Naive thymus-derived CD4-positive, alpha-beta T cell (primary cell): ENCODE results near the gene LRRC61. TPM values are rescaled to one million over a fixed set of nuclear protein-coding genes. Genes with fewer than 3 reads are reported as not detected.
"Not testable (repeated sequence)": the region's sequence is repeated elsewhere in the genome, so short reads cannot be mapped to it uniquely, and the experiment has no call there.

ENCODE experiments used
- ATAC-seq: fragments of 150-1000 bp; cut with Tn5 transposase; 2 replicates; pipeline ENCODE4 v1.10.0; 2021; ENCODE audit warnings: mild to moderate bottlenecking, moderate library complexity
- CTCF ChIA-PET: fragments of 350-600 bp; sonication (Branson Sonifier 250); formaldehyde crosslinking; loops from one replicate; lab custom pipeline; 2021; ENCODE audit warnings: antibody characterized with exemption; lab: Charles Lee
- POLR2A ChIA-PET: fragments of 350-600 bp; sonication (Branson Sonifier 250); formaldehyde crosslinking; loops from one replicate; lab custom pipeline; 2021; ENCODE audit warnings: antibody characterized with exemption, inconsistent platforms; lab: Charles Lee
- DNase-seq, 9 donors: peaks; one replicate each; pipeline versions ENCODE4 v3.0.0 to v3.0.0-alpha.2; 2020 to 2022; ENCODE audit warnings: mixed read lengths in 1 of 9
- H3K27ac ChIP-seq: one replicate; pipeline ENCODE4 v1.7.0; 2013; ENCODE audit warnings: mild to moderate bottlenecking, low read depth, low read length, moderate library complexity
- H3K27me3 ChIP-seq, 2 donors: one replicate each; pipeline ENCODE4 v1.7.0; 2013; ENCODE audit warnings: low read length in 2 of 2, mild to moderate bottlenecking in 2 of 2, moderate library complexity in 2 of 2; ENCODE audit not compliant: control insufficient read depth in 2 of 2, insufficient read depth in 2 of 2
- H3K36me3 ChIP-seq, 3 experiments: 1 replicate in 2 of 3; 2 replicates in 1 of 3; pipeline ENCODE4 v1.7.0; 2013; ENCODE audit warnings: low read length in 3 of 3, mild to moderate bottlenecking in 3 of 3, moderate library complexity in 1 of 3; ENCODE audit not compliant: insufficient read depth in 3 of 3, control insufficient read depth in 2 of 3
- H3K4me1 ChIP-seq, 2 donors: one replicate each; pipeline ENCODE4 v1.7.0; 2013; ENCODE audit warnings: low read length in 2 of 2, mild to moderate bottlenecking in 2 of 2, moderate library complexity in 1 of 2; ENCODE audit not compliant: control insufficient read depth in 2 of 2, insufficient read depth in 2 of 2
- H3K4me3 ChIP-seq: 2 replicates; pipeline ENCODE4 v1.7.0; 2013; ENCODE audit warnings: mild to moderate bottlenecking, low read length
- H3K9me3 ChIP-seq, 3 experiments: 1 replicate in 2 of 3; 2 replicates in 1 of 3; pipeline ENCODE4 v1.7.0; 2013; ENCODE audit warnings: low read length in 3 of 3; ENCODE audit not compliant: control insufficient read depth in 2 of 3
- H3K27ac Mint-ChIP-seq, 9 donors: one replicate each; pipeline ENCODE4 v1.8.0; 2020 to 2022; ENCODE audit warnings: mixed read lengths in 9 of 9, mild to moderate bottlenecking in 8 of 9, moderate library complexity in 5 of 9, inconsistent platforms in 2 of 9
- H3K27me3 Mint-ChIP-seq, 5 donors: one replicate each; pipeline ENCODE4 v1.8.0; 2021 to 2022; ENCODE audit warnings: mixed read lengths in 5 of 5, mild to moderate bottlenecking in 1 of 5
- H3K36me3 Mint-ChIP-seq, 5 donors: one replicate each; pipeline ENCODE4 v1.8.0; 2020 to 2022; ENCODE audit warnings: mixed read lengths in 5 of 5, mild to moderate bottlenecking in 3 of 5, inconsistent platforms in 1 of 5
- H3K4me1 Mint-ChIP-seq, 7 donors: one replicate each; pipeline ENCODE4 v1.8.0; 2020 to 2022; ENCODE audit warnings: mixed read lengths in 7 of 7, mild to moderate bottlenecking in 3 of 7, inconsistent platforms in 1 of 7
- H3K4me3 Mint-ChIP-seq, 10 donors: one replicate each; pipeline ENCODE4 v1.8.0; 2020 to 2022; ENCODE audit warnings: mild to moderate bottlenecking in 10 of 10, mixed read lengths in 10 of 10, moderate library complexity in 6 of 10, inconsistent platforms in 2 of 10
- H3K9me3 Mint-ChIP-seq, 11 donors: one replicate each; pipeline ENCODE4 v1.8.0; 2020 to 2022; ENCODE audit warnings: mixed read lengths in 11 of 11, mild to moderate bottlenecking in 4 of 11, inconsistent platforms in 1 of 11, moderate library complexity in 1 of 11
- intact Hi-C, 2 donors: fragments of 100-400 bp; cut with micrococcal nuclease; formaldehyde crosslinking; loops; one replicate each; pipeline ENCODE4 v1.15.1; 2023
- polyA plus RNA-seq, 2 donors: library from polyadenylated mRNA; unstranded; fragments of 300-500 nt; fragmentation: Illumina TruSeq; gene quantifications; one replicate each; pipeline ENCODE4 v1.2.3, GENCODE V29; 2021
- total RNA-seq, 6 experiments: library from RNA in 5 of 6; stranded (reverse) in 5 of 6; gene quantifications; 1 replicate in 5 of 6; 2 replicates in 1 of 6; pipeline ENCODE4 v1.2.3 and lab custom pipeline; 2021 to 2026

Gene LRRC61
- total and polyA plus RNA-seq, 7 experiments from 2014 or later: 8.3 to 30.0 (median 13.8) TPM

GRCh38 chr7:150307904-150308303, 15.3 kb upstream of the LRRC61 start:
- H3K4me3 ChIP-seq: no peak overlapping the region
- no peak for ATAC-seq
- no peak overlapping the region for H3K27ac ChIP-seq
- Mint-ChIP-seq H3K4me1 (peaks cover 0 to 13% (median 0%) of the 10 kb centered on the region in 7 donors), H3K27ac (peak overlapping the region in 1 of 9 donors; percentile 59), H3K9me3 (peaks cover 0 to 1% (median 0%) of the 10 kb centered on the region in 11 donors), H3K27me3 (no peaks in the 10 kb centered on the region), H3K4me3 (no peak overlapping the region), H3K36me3 (peaks cover 0 to 3% (median 0%) of the 10 kb centered on the region in 5 donors)
- intact Hi-C loops: no loop called here
- no peaks in the 10 kb centered on the region for H3K36me3 ChIP-seq
- DNase-seq: no peak
- ChIA-PET CTCF (no interaction called here), POLR2A (no interaction called here)
- H3K27me3 ChIP-seq: no peaks in the 10 kb centered on the region
- no peaks in the 10 kb centered on the region for H3K4me1 ChIP-seq
- no peaks in the 10 kb centered on the region for H3K9me3 ChIP-seq

GRCh38 chr7:150308575-150308974, 14.6 kb upstream of the LRRC61 start:
- Histone ChIP-seq H3K9me3 (no peaks in the 10 kb centered on the region), H3K4me1 (no peaks in the 10 kb centered on the region), H3K27ac (no peak overlapping the region), H3K27me3 (no peaks in the 10 kb centered on the region), H3K36me3 (no peaks in the 10 kb centered on the region), H3K4me3 (no peak overlapping the region)
- Mint-ChIP-seq H3K36me3 (peaks cover 0 to 3% (median 0%) of the 10 kb centered on the region in 5 donors), H3K27me3 (no peaks in the 10 kb centered on the region), H3K27ac (peak overlapping the region in 1 of 9 donors; percentile 59), H3K4me3 (no peak overlapping the region), H3K9me3 (peaks cover 0 to 1% (median 0%) of the 10 kb centered on the region in 11 donors), H3K4me1 (peaks cover 0 to 13% (median 0%) of the 10 kb centered on the region in 7 donors)
- DNase-seq: no peak
- POLR2A ChIA-PET: no interaction called here
- intact Hi-C loops: no loop called here
- no peak for ATAC-seq
- CTCF ChIA-PET: no interaction called here

GRCh38 chr7:150311146-150311545, 12.0 kb upstream of the LRRC61 start:
- ChIA-PET CTCF (no interaction called here), POLR2A (no interaction called here)
- Histone ChIP-seq H3K9me3 (no peaks in the 10 kb centered on the region), H3K27me3 (no peaks in the 10 kb centered on the region), H3K36me3 (no peaks in the 10 kb centered on the region), H3K27ac (no peak overlapping the region), H3K4me3 (no peak overlapping the region), H3K4me1 (no peaks in the 10 kb centered on the region)
- Mint-ChIP-seq H3K4me1 (peaks cover 0 to 15% (median 0%) of the 10 kb centered on the region in 7 donors), H3K27ac (no peak overlapping the region), H3K36me3 (peaks cover 0 to 4% (median 2%) of the 10 kb centered on the region in 5 donors), H3K27me3 (no peaks in the 10 kb centered on the region), H3K9me3 (peaks cover 0 to 1% (median 0%) of the 10 kb centered on the region in 11 donors), H3K4me3 (no peak overlapping the region)
- ATAC-seq (no peak), DNase-seq (no peak)
- intact Hi-C loops: no loop called here

GRCh38 chr7:150311711-150312110, 11.4 kb upstream of the LRRC61 start:
- no peaks in the 10 kb centered on the region for H3K4me1 ChIP-seq
- Mint-ChIP-seq H3K27ac (no peak overlapping the region), H3K4me1 (peaks cover 0 to 15% (median 0%) of the 10 kb centered on the region in 7 donors), H3K4me3 (no peak overlapping the region), H3K27me3 (no peaks in the 10 kb centered on the region), H3K36me3 (peaks cover 0 to 4% (median 2%) of the 10 kb centered on the region in 5 donors), H3K9me3 (peaks cover 0 to 1% (median 0%) of the 10 kb centered on the region in 11 donors)
- no peaks in the 10 kb centered on the region for H3K9me3 ChIP-seq
- ATAC-seq (no peak), DNase-seq (no peak)
- no peak overlapping the region for H3K27ac ChIP-seq
- H3K36me3 ChIP-seq: no peaks in the 10 kb centered on the region
- H3K27me3 ChIP-seq: no peaks in the 10 kb centered on the region
- no peak overlapping the region for H3K4me3 ChIP-seq
- ChIA-PET POLR2A (interaction anchor here (1.9 kb wide), 1 partner anchor 12 kb away, joined by 5 read pairs; the partner anchor contains the start of genes ACTR3C and LRRC61), CTCF (no interaction called here)
- intact Hi-C loops: no loop called here

GRCh38 chr7:150312649-150313366, 10.3 kb upstream of the LRRC61 start:
- CTCF ChIA-PET, H3K27me3 ChIP-seq, H3K9me3 Mint-ChIP-seq, ATAC-seq, H3K4me1 ChIP-seq, H3K4me3 ChIP-seq, H3K27me3 Mint-ChIP-seq, H3K27ac Mint-ChIP-seq, H3K9me3 ChIP-seq, intact Hi-C loops, DNase-seq, H3K36me3 Mint-ChIP-seq, H3K4me3 Mint-ChIP-seq, H3K36me3 ChIP-seq, H3K27ac ChIP-seq: not testable (repeated sequence)
- peaks cover 0 to 11% (median 3%) of the 10 kb centered on the region in 7 donors for H3K4me1 Mint-ChIP-seq
- POLR2A ChIA-PET: interaction anchor here (0.5 to 1.9 kb wide), 2 partner anchors 11 to 1492 kb away, joined by 3 to 5 read pairs; partner anchors contain the start of genes ACTR3C and LRRC61

GRCh38 chr7:150313367-150313809, 9.8 kb upstream of the LRRC61 start:
- Histone ChIP-seq H3K27ac (no peak overlapping the region), H3K9me3 (no peaks in the 10 kb centered on the region), H3K4me1 (no peaks in the 10 kb centered on the region), H3K4me3 (no peak overlapping the region), H3K36me3 (no peaks in the 10 kb centered on the region), H3K27me3 (no peaks in the 10 kb centered on the region)
- no peaks in the 10 kb centered on the region for H3K27me3 Mint-ChIP-seq
- CTCF ChIA-PET: no interaction called here
- no peaks in the 10 kb centered on the region for H3K9me3 Mint-ChIP-seq
- intact Hi-C loops: no loop called here
- H3K4me1 Mint-ChIP-seq: peaks cover 0 to 8% (median 3%) of the 10 kb centered on the region in 7 donors
- POLR2A ChIA-PET: interaction anchor here (0.5 to 1.9 kb wide), 2 partner anchors 10 to 1492 kb away, joined by 3 to 5 read pairs; partner anchors contain the start of genes ACTR3C and LRRC61
- no peak overlapping the region for H3K27ac Mint-ChIP-seq
- no peak for ATAC-seq
- H3K36me3 Mint-ChIP-seq: peaks cover 0 to 14% (median 6%) of the 10 kb centered on the region in 5 donors
- H3K4me3 Mint-ChIP-seq: no peak overlapping the region
- DNase-seq: no peak
